SW 1271 (cell line): ENCODE results near the gene ZSCAN16.

Experiments used
- DNase-seq, 2 experiments: peaks; one replicate each; lab custom pipeline; 2025; lab: John Stamatoyannopoulos, UW

ZSCAN16 gene

GRCh38 chr6:28172006-28172405 is 47.6 kb downstream of the ZSCAN16 start:
- DNase-seq, result no peak

GRCh38 chr6:28176373-28176772 is 52.0 kb downstream of the ZSCAN16 start:
- DNase-seq, result no peak
